HepG2 (cell line): ENCODE results near the gene KIAA0825. TPM values are rescaled to one million over a fixed set of nuclear protein-coding genes. Genes with fewer than 3 reads are reported as not detected.

ENCODE experiments used
- ATAC-seq: fragments of 200-7000 bp; cut with Tn5 transposase; 3 replicates; pipeline ENCODE4 v1.9.1; 2020; ENCODE audit warnings: mild to moderate bottlenecking, moderate library complexity
- BruUV-seq: library from RNA; stranded (reverse); fragments of 400-500 nt; replicated peaks from 2 replicates; lab custom pipeline; 2021; lab: Mats Ljungman, UMichigan
- CTCF ChIA-PET: fragments of 300-600 bp; formaldehyde crosslinking; extraction: SDS; loops from one replicate; lab custom pipeline; 2021; ENCODE audit warnings: low total read pairs, inconsistent platforms, low intra/inter-chr PET ratio; lab: Yijun Ruan, JAX
- POLR2A ChIA-PET: fragments of 350-600 bp; sonication (Branson Sonifier 250); formaldehyde crosslinking; loops from one replicate; lab custom pipeline; 2020; ENCODE audit warnings: antibody characterized with exemption, inconsistent platforms; lab: Yijun Ruan, JAX
- DNase-seq: peaks from one replicate; pipeline ENCODE4 v3.0.0-alpha.2; 2015; ENCODE audit warnings: low spot score
- FAIRE-seq: peaks from 3 replicates; lab custom pipeline; 2011; peaks lifted over from hg19 to GRCh38; lab: Jason Lieb, UNC
- H2AFZ ChIP-seq: one replicate; pipeline ENCODE4 v1.6.1; 2011; ENCODE audit warnings: low read length, inconsistent platforms
- H3K27ac ChIP-seq: fragments of 300-600 bp; 3 replicates; pipeline ENCODE4 v1.8.0; 2011; ENCODE audit warnings: mixed run types, mild to moderate bottlenecking, mixed read lengths, low read length, inconsistent platforms; ENCODE audit not compliant: insufficient read depth; ENCODE audit errors: extremely low read length
- H3K27me3 ChIP-seq, 2 experiments: fragments of 200-600 bp in 1 of 2; 2 replicates in 1 of 2; 3 replicates in 1 of 2; pipeline versions ENCODE4 v1.6.0 to v1.8.0; 2011; ENCODE audit warnings: low read length in 2 of 2, mild to moderate bottlenecking in 2 of 2, moderate library complexity in 2 of 2, inconsistent platforms in 1 of 2; ENCODE audit not compliant: insufficient read depth in 2 of 2, control insufficient read depth in 1 of 2
- H3K36me3 ChIP-seq, 2 experiments: fragments of 200-600 bp in 1 of 2; replicated peaks in 1 of 2; 2 replicates in 1 of 2; 3 replicates in 1 of 2; pipeline versions ENCODE4 v1.5.1 to v1.8.0; 2011; ENCODE audit warnings: low read length in 2 of 2, inconsistent platforms in 1 of 2; ENCODE audit not compliant: insufficient read depth in 2 of 2, control insufficient read depth in 1 of 2
- H3K4me1 ChIP-seq: 2 replicates; pipeline ENCODE4 v1.5.1; 2012; ENCODE audit warnings: low read length, inconsistent platforms; ENCODE audit not compliant: insufficient read depth
- H3K4me2 ChIP-seq: 2 replicates; pipeline ENCODE4 v1.6.0; 2011; ENCODE audit warnings: low read depth, low read length, inconsistent platforms
- H3K4me3 ChIP-seq, 3 experiments: fragments of 200-600 bp in 1 of 3; sonication (generic), shearing (Covaris generic) in 1 of 3; replicated peaks in 1 of 3; 2 replicates each; pipeline ENCODE4 v1.5.1; 2011 to 2016; ENCODE audit warnings: low read length in 3 of 3, inconsistent platforms in 2 of 3, low read depth in 2 of 3, mild to moderate bottlenecking in 2 of 3, control low read depth in 1 of 3, mixed read lengths in 1 of 3; ENCODE audit not compliant: insufficient read depth in 1 of 3
- H3K79me2 ChIP-seq: one replicate; pipeline ENCODE4 v1.6.1; 2011; ENCODE audit warnings: low read length, inconsistent platforms; ENCODE audit not compliant: insufficient read depth
- H3K9ac ChIP-seq: 2 replicates; pipeline ENCODE4 v1.6.0; 2011; ENCODE audit warnings: mild to moderate bottlenecking, low read depth, low read length, inconsistent platforms; ENCODE audit not compliant: insufficient read depth
- H3K9me3 ChIP-seq: 2 replicates; pipeline ENCODE4 v1.5.1; 2012; ENCODE audit warnings: mild to moderate bottlenecking, low read length
- H4K20me1 ChIP-seq: 2 replicates; pipeline ENCODE4 v1.6.0; 2011; ENCODE audit warnings: inconsistent platforms, mild to moderate bottlenecking, low read length, moderate library complexity; ENCODE audit not compliant: insufficient read depth
- ATF1 ChIP-seq: IDR thresholded peaks from 2 replicates; pipeline ENCODE4 v1.6.1; 2016; ENCODE audit warnings: mild to moderate bottlenecking, control low read depth
- CREB1 ChIP-seq, 2 experiments: fragments of 450-650 bp in 1 of 2; IDR thresholded peaks; 2 replicates each; pipeline ENCODE4 v1.6.1; 2016 to 2017; ENCODE audit warnings: control low read depth in 1 of 2, mild to moderate bottlenecking in 1 of 2, missing compliant biosample characterization in 1 of 2, missing genetic modification characterization in 1 of 2
- ETV5 ChIP-seq: IDR thresholded peaks from 2 replicates; pipeline ENCODE4 v1.6.1; 2018; ENCODE audit warnings: missing biosample characterization, missing genetic modification reagents, inconsistent platforms, borderline replicate concordance
- FOXA3 ChIP-seq: IDR thresholded peaks from 2 replicates; pipeline ENCODE4 v1.6.1; 2016; ENCODE audit warnings: missing genetic modification reagents, missing compliant biosample characterization
- HDAC6 ChIP-seq: fragments of 200-600 bp; sonication (generic); IDR thresholded peaks from 2 replicates; pipeline ENCODE4 v1.7.0; 2017; ENCODE audit warnings: mild to moderate bottlenecking, antibody characterized with exemption, low read length, low read depth
- HIVEP1 ChIP-seq: sonication (generic); formaldehyde crosslinking; IDR thresholded peaks from 2 replicates; pipeline ENCODE4 v1.4.0; 2020; ENCODE audit warnings: mild to moderate bottlenecking, missing genetic modification reagents
- HMGA1 ChIP-seq: sonication (generic); formaldehyde crosslinking; conservative IDR thresholded peaks from 2 replicates; pipeline ENCODE4 v1.4.0; 2020; ENCODE audit warnings: missing genetic modification reagents
- IKZF1 ChIP-seq: fragments of 450-650 bp; IDR thresholded peaks from 2 replicates; pipeline ENCODE4 v1.7.1; 2016
- NCOR1 ChIP-seq: fragments of 200-600 bp; sonication (generic); IDR thresholded peaks from 2 replicates; pipeline ENCODE4 v1.7.0; 2017; ENCODE audit warnings: antibody characterized with exemption, low read length, borderline replicate concordance
- PRPF4 ChIP-seq: fragments of 200-400 bp; formaldehyde crosslinking; IDR thresholded peaks from 2 replicates; pipeline ENCODE4 v1.6.1; 2016; ENCODE audit warnings: low read length, low read depth; ENCODE audit not compliant: poor library complexity, severe bottlenecking
- SRF ChIP-seq: IDR thresholded peaks from 2 replicates; pipeline ENCODE4 v1.6.1; 2011; ENCODE audit warnings: mild to moderate bottlenecking, low read depth, low read length, moderate library complexity
- ZBTB8A ChIP-seq: sonication (generic); formaldehyde crosslinking; IDR thresholded peaks from 2 replicates; pipeline ENCODE4 v1.4.0; 2020; ENCODE audit warnings: mild to moderate bottlenecking, low read depth, missing genetic modification reagents, borderline replicate concordance
- ZC3H13 ChIP-seq: sonication (generic); formaldehyde crosslinking; IDR thresholded peaks from 2 replicates; pipeline ENCODE4 v1.8.1; 2023; ENCODE audit warnings: mild to moderate bottlenecking, missing genetic modification reagents, moderate library complexity
- ZNF44 ChIP-seq: sonication (generic); formaldehyde crosslinking; IDR thresholded peaks from 2 replicates; pipeline ENCODE4 v1.5.1; 2020; ENCODE audit warnings: mild to moderate bottlenecking, missing genetic modification reagents
- ZNF460 ChIP-seq: sonication (generic); formaldehyde crosslinking; IDR thresholded peaks from 2 replicates; pipeline ENCODE4 v1.5.1; 2020; ENCODE audit warnings: missing genetic modification reagents, mild to moderate bottlenecking, borderline replicate concordance
- ZNF557 ChIP-seq: sonication (generic); formaldehyde crosslinking; IDR thresholded peaks from 2 replicates; pipeline ENCODE4 v1.4.0; 2020; ENCODE audit warnings: missing genetic modification reagents
- WGBS: methylation state at CpG from one replicate; pipeline ENCODE4 v1.1.6; 2017; ENCODE audit warnings: low lambda C conversion rate; 5-methylcytosine and 5-hydroxymethylcytosine counted together
- in situ Hi-C: cut with HindIII; loops from 2 replicates; pipeline ENCODE4 v1.10.0; 2017; ENCODE audit warnings: low pct_unique_long_range_greater_than_20kb; ENCODE audit not compliant: extremely low pct_ligation_motif_present
- intact Hi-C: fragments of 100-400 bp; cut with micrococcal nuclease; formaldehyde crosslinking; loops from one replicate; pipeline ENCODE4 v1.10.0; 2022; ENCODE audit not compliant: unreplicated experiment
- polyA plus RNA-seq, 8 experiments: library from polyadenylated mRNA; depleted of rRNA in 3 of 8; stranded (reverse) in 7 of 8; unstranded in 1 of 8; fragments of >200 nt; fragmentation: Illumina TruSeq in 4 of 8; extraction: Trizol in 4 of 8; gene quantifications; 2 replicates each; pipeline versions ENCODE4 v1.2.1 to v1.2.3, GENCODE V29; 2011 to 2016; ENCODE audit warnings: low read depth in 4 of 8, missing spikeins in 1 of 8, mixed read lengths in 1 of 8; ENCODE audit not compliant: insufficient read depth in 1 of 8
- total RNA-seq, 5 experiments: library from RNA; depleted of rRNA; stranded (reverse); fragments of >200 nt; fragmentation: Illumina TruSeq; extraction: Trizol; gene quantifications; 2 replicates each; pipeline ENCODE4 v1.2.3, GENCODE V29; 2016; ENCODE audit warnings: low read depth in 1 of 5
- TF ChIP-seq, protein P1 (sequence below): sonication (generic); formaldehyde crosslinking; IDR thresholded peaks from 2 replicates; pipeline ENCODE4 v1.4.0; 2020; ENCODE audit warnings: missing genetic modification reagents, borderline replicate concordance
- TF ChIP-seq, protein P2 (sequence below): sonication (generic); formaldehyde crosslinking; IDR thresholded peaks from 2 replicates; pipeline ENCODE4 v1.4.0; 2020; ENCODE audit warnings: mild to moderate bottlenecking, missing genetic modification reagents

Gene KIAA0825
- total and polyA plus RNA-seq, 2 of the 13 experiments (the other 11 are each of a cell fraction or from before 2014, with no cell fraction given), result 0.05 to 0.51 TPM

DNA sequence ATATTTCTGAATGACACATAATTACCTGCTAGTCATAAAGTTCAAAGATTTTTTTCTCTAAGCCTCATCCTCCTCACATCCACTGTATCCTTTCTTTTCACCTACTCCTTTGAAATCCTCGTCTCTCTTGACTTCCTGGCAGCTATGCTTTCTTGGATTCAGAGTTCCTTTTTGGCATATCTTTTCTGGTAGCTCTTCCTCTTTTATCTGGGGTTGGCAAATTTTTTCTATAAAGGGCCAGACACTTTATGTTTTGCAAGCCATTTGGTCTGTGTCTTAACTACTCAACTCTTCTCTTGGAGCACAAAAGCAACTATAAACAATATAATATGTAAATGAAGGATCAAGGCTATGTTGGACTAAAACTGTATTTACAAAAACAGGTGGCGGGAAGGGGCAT is 197.5 kb downstream of the KIAA0825 start:
- no TSS peak for BruUV-seq
- H3K79me2 ChIP-seq, result no peaks in the 10 kb centered on the region
- H3K4me2 ChIP-seq, result no peak overlapping the region
- H3K27me3 ChIP-seq, result no peaks in the 10 kb centered on the region
- 0% methylated on average over 2 of the region's 2 CpGs for WGBS
- no peaks in the 10 kb centered on the region for H4K20me1 ChIP-seq
- in situ Hi-C loops, result no loop called here
- no peak overlapping the region for H3K4me3 ChIP-seq
- no peak overlapping the region for H3K27ac ChIP-seq
- intact Hi-C loops, result no loop called here
- H2AFZ ChIP-seq, result no peak overlapping the region
- POLR2A ChIA-PET, result no interaction called here
- no peaks in the 10 kb centered on the region for H3K9me3 ChIP-seq
- no peaks in the 10 kb centered on the region for H3K36me3 ChIP-seq
- CTCF ChIA-PET, result no interaction called here
- no peak overlapping the region for H3K9ac ChIP-seq
- DNase-seq (no peak), FAIRE-seq (no peak), ATAC-seq (no peak)
- H3K4me1 ChIP-seq, result no peaks in the 10 kb centered on the region
- TF ChIP-seq ZNF460 (CRISPR knock-in tag), result no peak

DNA sequence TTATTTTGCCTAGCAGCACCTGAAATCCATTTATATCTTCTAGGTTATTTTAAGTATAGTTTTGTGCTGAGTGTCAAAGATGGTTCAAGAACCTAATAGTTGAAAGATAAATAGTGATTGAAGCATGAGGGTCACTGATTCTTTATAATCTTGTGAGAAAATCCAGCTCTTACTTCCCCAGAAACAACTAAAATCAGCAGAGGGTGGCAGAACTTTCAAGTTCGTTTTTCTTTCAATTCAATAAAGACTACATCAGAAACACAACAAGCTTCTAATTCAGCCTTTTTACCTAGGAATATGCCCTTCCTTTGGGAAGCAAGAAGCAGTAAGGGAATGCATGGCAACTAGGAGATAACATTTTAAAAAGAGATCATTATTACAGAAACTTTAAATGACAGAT is 202.6 kb downstream of the KIAA0825 start:
- POLR2A ChIA-PET, result no interaction called here
- no peaks in the 10 kb centered on the region for H3K79me2 ChIP-seq
- intact Hi-C loops, result no loop called here
- in situ Hi-C loops, result no loop called here
- no peak for DNase-seq
- H3K27me3 ChIP-seq, result no peaks in the 10 kb centered on the region
- FAIRE-seq, result no peak
- H3K4me2 ChIP-seq, result no peak overlapping the region
- CTCF ChIA-PET, result no interaction called here
- no peaks in the 10 kb centered on the region for H3K9me3 ChIP-seq
- no peak overlapping the region for H3K27ac ChIP-seq
- H4K20me1 ChIP-seq, result no peaks in the 10 kb centered on the region
- ATAC-seq, result no peak
- H3K4me1 ChIP-seq, result no peaks in the 10 kb centered on the region
- no peak overlapping the region for H3K9ac ChIP-seq
- H3K4me3 ChIP-seq, result no peak overlapping the region
- H3K36me3 ChIP-seq, result no peaks in the 10 kb centered on the region
- BruUV-seq, result no TSS peak
- no peak overlapping the region for H2AFZ ChIP-seq
- 0% methylated on average over 1 of the region's 1 CpG for WGBS
- TF ChIP-seq SRF, result no peak
- no peak for TF ChIP-seq ZBTB8A (CRISPR knock-in tag)
- no peak for TF ChIP-seq CREB1 (IDR thresholded peaks at IDR 0.05)
- TF ChIP-seq CREB1 (CRISPR knock-in tag; IDR thresholded peaks at IDR 0.05), result no peak
- no peak for TF ChIP-seq HDAC6
- no peak for TF ChIP-seq ZNF557 (CRISPR knock-in tag)
- TF ChIP-seq NCOR1, result no peak
- TF ChIP-seq, protein P1, sequence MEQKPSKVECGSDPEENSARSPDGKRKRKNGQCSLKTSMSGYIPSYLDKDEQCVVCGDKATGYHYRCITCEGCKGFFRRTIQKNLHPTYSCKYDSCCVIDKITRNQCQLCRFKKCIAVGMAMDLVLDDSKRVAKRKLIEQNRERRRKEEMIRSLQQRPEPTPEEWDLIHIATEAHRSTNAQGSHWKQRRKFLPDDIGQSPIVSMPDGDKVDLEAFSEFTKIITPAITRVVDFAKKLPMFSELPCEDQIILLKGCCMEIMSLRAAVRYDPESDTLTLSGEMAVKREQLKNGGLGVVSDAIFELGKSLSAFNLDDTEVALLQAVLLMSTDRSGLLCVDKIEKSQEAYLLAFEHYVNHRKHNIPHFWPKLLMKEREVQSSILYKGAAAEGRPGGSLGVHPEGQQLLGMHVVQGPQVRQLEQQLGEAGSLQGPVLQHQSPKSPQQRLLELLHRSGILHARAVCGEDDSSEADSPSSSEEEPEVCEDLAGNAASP, result no peak
- TF ChIP-seq HIVEP1 (CRISPR knock-in tag), result no peak
- TF ChIP-seq PRPF4, result no peak
- TF ChIP-seq ETV5 (CRISPR knock-in tag), result no peak
- no peak for TF ChIP-seq ATF1 (CRISPR knock-in tag)
- no peak for TF ChIP-seq IKZF1
- TF ChIP-seq, protein P2, sequence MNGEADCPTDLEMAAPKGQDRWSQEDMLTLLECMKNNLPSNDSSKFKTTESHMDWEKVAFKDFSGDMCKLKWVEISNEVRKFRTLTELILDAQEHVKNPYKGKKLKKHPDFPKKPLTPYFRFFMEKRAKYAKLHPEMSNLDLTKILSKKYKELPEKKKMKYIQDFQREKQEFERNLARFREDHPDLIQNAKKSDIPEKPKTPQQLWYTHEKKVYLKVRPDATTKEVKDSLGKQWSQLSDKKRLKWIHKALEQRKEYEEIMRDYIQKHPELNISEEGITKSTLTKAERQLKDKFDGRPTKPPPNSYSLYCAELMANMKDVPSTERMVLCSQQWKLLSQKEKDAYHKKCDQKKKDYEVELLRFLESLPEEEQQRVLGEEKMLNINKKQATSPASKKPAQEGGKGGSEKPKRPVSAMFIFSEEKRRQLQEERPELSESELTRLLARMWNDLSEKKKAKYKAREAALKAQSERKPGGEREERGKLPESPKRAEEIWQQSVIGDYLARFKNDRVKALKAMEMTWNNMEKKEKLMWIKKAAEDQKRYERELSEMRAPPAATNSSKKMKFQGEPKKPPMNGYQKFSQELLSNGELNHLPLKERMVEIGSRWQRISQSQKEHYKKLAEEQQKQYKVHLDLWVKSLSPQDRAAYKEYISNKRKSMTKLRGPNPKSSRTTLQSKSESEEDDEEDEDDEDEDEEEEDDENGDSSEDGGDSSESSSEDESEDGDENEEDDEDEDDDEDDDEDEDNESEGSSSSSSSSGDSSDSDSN (CRISPR knock-in tag), result no peak
- TF ChIP-seq ZNF44 (CRISPR knock-in tag), result no peak
- TF ChIP-seq ZC3H13 (CRISPR knock-in tag), result no peak
- TF ChIP-seq HMGA1 (CRISPR knock-in tag), result no peak
- no peak for TF ChIP-seq FOXA3
